ENCODE results near the gene PPP6R2.

GRCh38 chr22:50309601-50309991 is 33.5 kb upstream of the PPP6R2 start:
- TF ChIP-seq EZH2 (IDR thresholded peaks at IDR 0.05) (no peak), POLR2AphosphoS5 (IDR thresholded peaks at IDR 0.05; ENCODE audit: low read depth, low read length) (no peak), RAD21 (IDR thresholded peaks at IDR 0.05; ENCODE audit: low read depth) (no peak)
- TF ChIP-seq, protein P1, sequence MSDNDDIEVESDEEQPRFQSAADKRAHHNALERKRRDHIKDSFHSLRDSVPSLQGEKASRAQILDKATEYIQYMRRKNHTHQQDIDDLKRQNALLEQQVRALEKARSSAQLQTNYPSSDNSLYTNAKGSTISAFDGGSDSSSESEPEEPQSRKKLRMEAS (IDR thresholded peaks at IDR 0.05), result no peak
- TF ChIP-seq, protein P2, sequence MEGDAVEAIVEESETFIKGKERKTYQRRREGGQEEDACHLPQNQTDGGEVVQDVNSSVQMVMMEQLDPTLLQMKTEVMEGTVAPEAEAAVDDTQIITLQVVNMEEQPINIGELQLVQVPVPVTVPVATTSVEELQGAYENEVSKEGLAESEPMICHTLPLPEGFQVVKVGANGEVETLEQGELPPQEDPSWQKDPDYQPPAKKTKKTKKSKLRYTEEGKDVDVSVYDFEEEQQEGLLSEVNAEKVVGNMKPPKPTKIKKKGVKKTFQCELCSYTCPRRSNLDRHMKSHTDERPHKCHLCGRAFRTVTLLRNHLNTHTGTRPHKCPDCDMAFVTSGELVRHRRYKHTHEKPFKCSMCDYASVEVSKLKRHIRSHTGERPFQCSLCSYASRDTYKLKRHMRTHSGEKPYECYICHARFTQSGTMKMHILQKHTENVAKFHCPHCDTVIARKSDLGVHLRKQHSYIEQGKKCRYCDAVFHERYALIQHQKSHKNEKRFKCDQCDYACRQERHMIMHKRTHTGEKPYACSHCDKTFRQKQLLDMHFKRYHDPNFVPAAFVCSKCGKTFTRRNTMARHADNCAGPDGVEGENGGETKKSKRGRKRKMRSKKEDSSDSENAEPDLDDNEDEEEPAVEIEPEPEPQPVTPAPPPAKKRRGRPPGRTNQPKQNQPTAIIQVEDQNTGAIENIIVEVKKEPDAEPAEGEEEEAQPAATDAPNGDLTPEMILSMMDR (IDR thresholded peaks at IDR 0.05 in 2 of 3, conservative IDR thresholded peaks at IDR 0.05 in 1 of 3; ENCODE audit: borderline replicate concordance in 1 of 3, insufficient read depth in 1 of 3, low read depth in 2 of 3, low read length in 2 of 3), result no peak
